K562 (cell line): ENCODE data around the gene HPS3. TPM values are rescaled to one million over a fixed set of nuclear protein-coding genes. Genes with fewer than 3 reads are reported as not detected.
A peak's percentile ranks its signal among the peaks of the same experiment; 100 is the strongest.

Experiments
- CBX1 ChIP-seq: sonication (generic); IDR thresholded peaks from 2 replicates; pipeline ENCODE4 v1.6.1; 2016; ENCODE audit warnings: antibody characterized with exemption, low read depth, mild to moderate bottlenecking
- DMBX1 ChIP-seq: fragments of 250-450 bp; sonication (Bioruptor Pico); IDR thresholded peaks from 2 replicates; pipeline ENCODE4 v1.8.0; 2022; ENCODE audit warnings: inconsistent platforms, mild to moderate bottlenecking, moderate library complexity, borderline replicate concordance
- ELF4 ChIP-seq: fragments of 450-650 bp; formaldehyde crosslinking; IDR thresholded peaks from 2 replicates; pipeline ENCODE4 v1.4.0; 2022; ENCODE audit warnings: missing genetic modification characterization
- ERF ChIP-seq: fragments of 450-650 bp; formaldehyde crosslinking; IDR thresholded peaks from 2 replicates; pipeline ENCODE4 v1.4.0; 2020; ENCODE audit warnings: mild to moderate bottlenecking, mixed read lengths
- FOXM1 ChIP-seq, 2 experiments: fragments of 450-650 bp in 1 of 2; sonication (generic) in 1 of 2; formaldehyde crosslinking in 1 of 2; IDR thresholded peaks; 2 replicates each; pipeline versions ENCODE4 v1.6.1 to v1.9.0; 2017 to 2022; ENCODE audit warnings: low read depth in 2 of 2, mild to moderate bottlenecking in 2 of 2, missing genetic modification reagents in 1 of 2, moderate library complexity in 1 of 2
- NKRF ChIP-seq: fragments of 450-650 bp; IDR thresholded peaks from 2 replicates; pipeline ENCODE4 v1.6.1; 2016; ENCODE audit warnings: borderline replicate concordance
- PML ChIP-seq: IDR thresholded peaks from 2 replicates; pipeline ENCODE4 v1.6.1; 2012; ENCODE audit warnings: low read length, inconsistent platforms
- SMAD4 ChIP-seq: fragments of 250-450 bp; sonication (Bioruptor Pico); conservative IDR thresholded peaks from 2 replicates; pipeline ENCODE4 v1.8.0; 2021; ENCODE audit warnings: inconsistent platforms, mild to moderate bottlenecking, moderate library complexity
- SMC3 ChIP-seq: conservative IDR thresholded peaks from 2 replicates; pipeline ENCODE4 v1.6.1; 2011; ENCODE audit warnings: low read depth, low read length, improper control_type of control experiment; ENCODE audit not compliant: insufficient read depth
- TCF15 ChIP-seq: fragments of 250-450 bp; sonication (Bioruptor Pico); IDR thresholded peaks from 2 replicates; pipeline ENCODE4 v1.8.0; 2022; ENCODE audit warnings: moderate library complexity, mild to moderate bottlenecking, inconsistent platforms
- TCF3 ChIP-seq: sonication (generic); formaldehyde crosslinking; IDR thresholded peaks from 2 replicates; pipeline ENCODE4 v1.4.0; 2020; ENCODE audit warnings: mild to moderate bottlenecking, missing genetic modification reagents
- USF1 ChIP-seq: sonication (generic); formaldehyde crosslinking; IDR thresholded peaks from 2 replicates; pipeline ENCODE4 v1.9.0; 2022; ENCODE audit warnings: mild to moderate bottlenecking, missing genetic modification reagents
- ZNF830 ChIP-seq: fragments of 250-450 bp; sonication (Bioruptor Pico); IDR thresholded peaks from 2 replicates; pipeline ENCODE4 v1.5.0; 2021; ENCODE audit warnings: mild to moderate bottlenecking
- polyA plus RNA-seq, 8 experiments: library from polyadenylated mRNA; depleted of rRNA in 4 of 8; stranded (reverse) in 5 of 8; unstranded in 3 of 8; fragments of >200 nt; fragmentation: Nextera tagmentation in 2 of 8; fragmentation: Illumina TruSeq in 1 of 8; extraction: Ambion mirVana in 2 of 8; extraction: Trizol in 1 of 8; gene quantifications; 2 replicates each; pipeline versions ENCODE4 v1.2.1 to v1.2.3, GENCODE V29; 2011 to 2014; ENCODE audit warnings: inconsistent platforms in 1 of 8, missing spikeins in 1 of 8
- total RNA-seq, 7 experiments: library from RNA; depleted of rRNA in 6 of 7; stranded (reverse); fragments of >200 nt in 6 of 7; fragmentation: Illumina TruSeq in 2 of 7; extraction: Trizol in 2 of 7; gene quantifications; 2 replicates each; pipeline versions ENCODE4 v1.2.1 to v1.2.3, GENCODE V29; 2011 to 2021; ENCODE audit warnings: low replicate concordance in 1 of 7
- TF ChIP-seq, protein P1 (sequence below): sonication (generic); formaldehyde crosslinking; IDR thresholded peaks from 2 replicates; pipeline ENCODE4 v1.8.0; 2023; ENCODE audit warnings: mild to moderate bottlenecking, missing genetic modification reagents
- TF ChIP-seq, protein P2 (sequence below): sonication (generic); formaldehyde crosslinking; IDR thresholded peaks from 2 replicates; pipeline ENCODE4 v1.8.1; 2022; ENCODE audit warnings: missing genetic modification reagents

HPS3 gene
- total and polyA plus RNA-seq, 9 of the 15 experiments (the other 6 are each of a cell fraction or from before 2014, with no cell fraction given), result 1.2 to 11.3 (median 7.6) TPM

- TF ChIP-seq, protein P1, sequence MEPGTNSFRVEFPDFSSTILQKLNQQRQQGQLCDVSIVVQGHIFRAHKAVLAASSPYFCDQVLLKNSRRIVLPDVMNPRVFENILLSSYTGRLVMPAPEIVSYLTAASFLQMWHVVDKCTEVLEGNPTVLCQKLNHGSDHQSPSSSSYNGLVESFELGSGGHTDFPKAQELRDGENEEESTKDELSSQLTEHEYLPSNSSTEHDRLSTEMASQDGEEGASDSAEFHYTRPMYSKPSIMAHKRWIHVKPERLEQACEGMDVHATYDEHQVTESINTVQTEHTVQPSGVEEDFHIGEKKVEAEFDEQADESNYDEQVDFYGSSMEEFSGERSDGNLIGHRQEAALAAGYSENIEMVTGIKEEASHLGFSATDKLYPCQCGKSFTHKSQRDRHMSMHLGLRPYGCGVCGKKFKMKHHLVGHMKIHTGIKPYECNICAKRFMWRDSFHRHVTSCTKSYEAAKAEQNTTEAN (CRISPR knock-in tag), result no peak
- TF ChIP-seq SMC3 (no peak), ERF (0 out of 2 replicates have a peak, but pooled peaks have one; percentile 52), DMBX1 (CRISPR knock-in tag) (no peak), ELF4 (CRISPR knock-in tag) (peak; percentile 88; the same call in 1 of the 2 replicates), FOXM1 (IDR thresholded peaks at IDR 0.05; ENCODE audit: low read depth) (peak; percentile 57; the same call in 1 of the 2 replicates), FOXM1 (CRISPR knock-in tag; IDR thresholded peaks at IDR 0.05; ENCODE audit: low read depth) (no peak), PML (peak; percentile 46), NKRF (no peak), TCF15 (CRISPR knock-in tag) (no peak), USF1 (CRISPR knock-in tag) (no peak), ZNF830 (CRISPR knock-in tag) (no peak), TCF3 (CRISPR knock-in tag) (peak; percentile 80), CBX1 (no peak), SMAD4 (CRISPR knock-in tag) (peak; percentile 19; the same call in 1 of the 2 replicates)
- TF ChIP-seq, protein P2, sequence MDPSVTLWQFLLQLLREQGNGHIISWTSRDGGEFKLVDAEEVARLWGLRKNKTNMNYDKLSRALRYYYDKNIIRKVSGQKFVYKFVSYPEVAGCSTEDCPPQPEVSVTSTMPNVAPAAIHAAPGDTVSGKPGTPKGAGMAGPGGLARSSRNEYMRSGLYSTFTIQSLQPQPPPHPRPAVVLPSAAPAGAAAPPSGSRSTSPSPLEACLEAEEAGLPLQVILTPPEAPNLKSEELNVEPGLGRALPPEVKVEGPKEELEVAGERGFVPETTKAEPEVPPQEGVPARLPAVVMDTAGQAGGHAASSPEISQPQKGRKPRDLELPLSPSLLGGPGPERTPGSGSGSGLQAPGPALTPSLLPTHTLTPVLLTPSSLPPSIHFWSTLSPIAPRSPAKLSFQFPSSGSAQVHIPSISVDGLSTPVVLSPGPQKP, result no peak
Measured at GRCh38 chr3:149186219-149186618, 56.8 kb downstream of the HPS3 start (continued).
